ENCODE data around the gene RPGR. TPM values are rescaled to one million over a fixed set of nuclear protein-coding genes. Genes with fewer than 3 reads are reported as not detected.
A peak's percentile ranks its signal among the peaks of the same experiment; 100 is the strongest.

Gene RPGR
- 10 to 100 TPM; 14.8 to 21.1 TPM for total RNA-seq

DNA sequence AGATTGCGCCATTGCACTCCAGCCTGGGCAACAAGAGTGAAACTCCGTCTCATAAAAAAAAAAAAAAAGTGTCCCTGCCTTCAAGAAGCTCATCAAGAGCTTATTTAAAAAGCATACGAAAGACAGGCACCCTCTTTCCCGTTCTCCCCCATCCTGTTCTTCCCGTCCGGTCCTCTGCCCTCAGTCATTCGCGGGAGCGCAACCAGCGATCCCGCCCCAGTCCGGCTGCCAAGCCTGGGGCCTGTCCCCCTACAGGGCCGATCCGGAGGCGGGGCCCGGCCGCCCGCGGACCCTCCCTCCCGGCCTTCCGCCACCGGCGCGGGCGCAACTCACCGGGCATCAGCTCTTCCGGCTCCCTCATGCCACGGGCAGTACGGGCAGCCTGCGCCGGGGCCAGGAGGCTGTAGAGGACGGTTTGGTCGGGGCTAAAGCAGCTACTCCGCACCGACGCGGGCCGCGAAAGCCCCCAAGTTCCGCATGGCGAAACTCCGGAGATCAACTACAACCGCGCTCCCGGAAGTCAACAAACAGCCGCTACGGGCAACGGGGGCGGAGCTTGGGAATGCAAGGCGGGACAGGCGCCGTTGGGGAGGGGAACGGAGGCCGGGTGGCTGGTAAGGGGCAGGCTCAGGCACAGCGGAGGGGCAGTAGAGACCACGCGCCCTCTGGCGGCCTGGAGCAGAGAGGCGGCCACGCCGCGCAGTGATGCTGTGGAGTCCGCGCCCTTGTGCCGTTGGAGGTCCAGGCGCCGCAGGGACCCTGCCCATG is at the start of gene RPGR:
Gene RPGR, minus strand, starts transcription at position 503 of the 768 bp plus-strand sequence. Its CDS starts 142 bp downstream, at position 361.
- DNase-seq (peak; percentile 94 to 95 (median 95)), ATAC-seq (peak; percentile 99)
- WGBS, 2 donors, result 1% methylated on average over 33 of the region's 67 CpGs; no CpG with 5 or more reads in 1 of the 2 donors
- H3K36me3 ChIP-seq (replicated peaks in 1 of 2; ENCODE audit: insufficient read depth in 1 of 2, low read depth in 2 of 2), result no peaks in the 10 kb centered on the region
- no peaks in the 10 kb centered on the region for H3K9me3 ChIP-seq
- H3K27me3 ChIP-seq, result no peaks in the 10 kb centered on the region
- peaks cover 10% of the 10 kb centered on the region for H3K4me1 ChIP-seq
- H3K27ac ChIP-seq, result peak within 1 kb of the TSS; percentile 74 to 94 (median 87)
- TF ChIP-seq POLR2A (IDR thresholded peaks at IDR 0.05), result peak; percentile 44 to 86 (median 78)
- TF ChIP-seq, protein P1, sequence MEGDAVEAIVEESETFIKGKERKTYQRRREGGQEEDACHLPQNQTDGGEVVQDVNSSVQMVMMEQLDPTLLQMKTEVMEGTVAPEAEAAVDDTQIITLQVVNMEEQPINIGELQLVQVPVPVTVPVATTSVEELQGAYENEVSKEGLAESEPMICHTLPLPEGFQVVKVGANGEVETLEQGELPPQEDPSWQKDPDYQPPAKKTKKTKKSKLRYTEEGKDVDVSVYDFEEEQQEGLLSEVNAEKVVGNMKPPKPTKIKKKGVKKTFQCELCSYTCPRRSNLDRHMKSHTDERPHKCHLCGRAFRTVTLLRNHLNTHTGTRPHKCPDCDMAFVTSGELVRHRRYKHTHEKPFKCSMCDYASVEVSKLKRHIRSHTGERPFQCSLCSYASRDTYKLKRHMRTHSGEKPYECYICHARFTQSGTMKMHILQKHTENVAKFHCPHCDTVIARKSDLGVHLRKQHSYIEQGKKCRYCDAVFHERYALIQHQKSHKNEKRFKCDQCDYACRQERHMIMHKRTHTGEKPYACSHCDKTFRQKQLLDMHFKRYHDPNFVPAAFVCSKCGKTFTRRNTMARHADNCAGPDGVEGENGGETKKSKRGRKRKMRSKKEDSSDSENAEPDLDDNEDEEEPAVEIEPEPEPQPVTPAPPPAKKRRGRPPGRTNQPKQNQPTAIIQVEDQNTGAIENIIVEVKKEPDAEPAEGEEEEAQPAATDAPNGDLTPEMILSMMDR (IDR thresholded peaks at IDR 0.05), result peak; percentile 61 to 92 (median 82)
- intact Hi-C loops (cut with DNase I), result loop anchor here (10.0 kb wide), 1 partner anchor 62 kb away; no protein-coding TSS in a partner anchor
- H3K4me3 ChIP-seq, result peak within 1 kb of the TSS; percentile 32 to 58

DNA sequence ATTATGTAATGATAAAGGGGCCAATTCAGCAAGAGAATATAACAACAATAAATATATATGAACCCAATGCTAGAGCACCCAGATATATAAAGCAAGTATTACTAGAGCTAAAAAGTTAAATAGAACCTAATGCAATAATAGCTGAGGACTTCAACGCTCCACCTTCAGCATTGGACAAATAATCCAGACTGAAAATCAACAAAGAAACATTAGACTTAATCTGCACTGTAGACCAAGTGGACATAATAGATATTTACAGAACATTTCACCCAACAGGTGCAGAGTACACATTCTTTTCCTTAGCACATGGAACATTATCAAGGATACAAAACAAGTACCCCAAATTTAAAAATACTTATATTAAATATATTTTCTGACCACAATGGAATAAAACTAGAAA is 49.4 kb upstream of the RPGR start:
- TF ChIP-seq, protein P1 (IDR thresholded peaks at IDR 0.05), result no peak
- no peak for TF ChIP-seq POLR2A (IDR thresholded peaks at IDR 0.05)
- no peak for DNase-seq
- no peak for ATAC-seq
- Histone ChIP-seq H3K9me3 (no peaks in the 10 kb centered on the region), H3K27ac (no peak overlapping the region), H3K27me3 (no peaks in the 10 kb centered on the region), H3K4me3 (no peak overlapping the region), H3K36me3 (replicated peaks in 1 of 2; ENCODE audit: insufficient read depth in 1 of 2, low read depth in 2 of 2) (no peaks in the 10 kb centered on the region), H3K4me1 (no peaks in the 10 kb centered on the region)
- WGBS, 2 donors, result 29 to 47% methylated on average over 1 of the region's 1 CpG
- intact Hi-C loops (cut with DNase I), result no loop called here

DNA sequence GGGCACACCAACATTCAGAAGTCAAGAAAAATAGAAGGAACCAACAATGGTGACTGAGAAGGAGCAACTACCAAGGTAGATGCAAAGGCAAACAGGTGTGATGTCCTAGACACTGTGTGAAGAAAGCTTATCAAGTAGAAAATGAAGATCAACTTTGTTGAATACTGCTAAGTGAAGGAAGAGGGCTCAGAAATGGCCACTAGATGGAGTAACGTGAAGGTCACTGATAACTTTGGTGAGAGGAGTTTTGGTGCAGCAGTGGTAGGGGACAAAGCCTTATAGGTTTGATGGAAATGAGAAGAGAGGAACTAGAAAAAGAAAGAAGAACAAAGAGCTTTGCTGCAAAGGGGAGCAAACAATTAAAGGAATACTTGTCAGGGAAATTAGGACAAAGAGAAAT is 48.6 kb upstream of the RPGR start:
- DNase-seq, result peak in 1 of 4 donors; percentile 6
- no peaks in the 10 kb centered on the region for H3K36me3 ChIP-seq (replicated peaks in 1 of 2; ENCODE audit: insufficient read depth in 1 of 2, low read depth in 2 of 2)
- H3K27ac ChIP-seq, result no peak overlapping the region
- ATAC-seq, result no peak
- intact Hi-C loops (cut with DNase I), result no loop called here
- H3K27me3 ChIP-seq, result no peaks in the 10 kb centered on the region
- WGBS, 2 donors, result 23 to 38% methylated on average over 1 of the region's 1 CpG
- no peaks in the 10 kb centered on the region for H3K9me3 ChIP-seq
- no peak overlapping the region for H3K4me3 ChIP-seq
- H3K4me1 ChIP-seq, result peaks cover 3% of the 10 kb centered on the region
- no peak for TF ChIP-seq POLR2A (IDR thresholded peaks at IDR 0.05)
- TF ChIP-seq, protein P1 (IDR thresholded peaks at IDR 0.05), result peak in 4 of 7 experiments; percentile 31 to 37 (median 36)

DNA sequence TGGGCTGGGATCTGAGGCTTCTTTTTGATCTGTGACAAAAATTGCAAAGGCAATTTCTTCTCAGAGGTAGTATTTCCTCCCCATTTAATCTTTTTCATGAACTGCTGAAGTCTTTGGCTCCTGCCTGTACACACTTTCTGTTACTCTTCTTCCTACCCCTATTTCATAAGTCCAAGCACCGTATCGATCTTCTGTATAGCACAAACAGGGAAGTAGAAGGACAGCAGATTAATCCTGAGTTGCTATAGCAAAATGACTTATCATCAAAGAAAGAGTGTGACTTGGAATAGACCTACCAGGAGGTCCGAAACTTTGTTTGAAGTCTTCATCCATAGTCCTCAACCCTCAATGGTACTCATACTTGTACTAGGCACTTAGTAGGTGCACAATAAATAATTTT is 47.1 kb upstream of the RPGR start:
- H3K4me3 ChIP-seq, result no peak overlapping the region
- no peak for DNase-seq
- H3K4me1 ChIP-seq, result peaks cover 3% of the 10 kb centered on the region
- H3K27ac ChIP-seq, result no peak overlapping the region
- TF ChIP-seq, protein P1 (IDR thresholded peaks at IDR 0.05), result no peak
- no peak for TF ChIP-seq POLR2A (IDR thresholded peaks at IDR 0.05)
- no peaks in the 10 kb centered on the region for H3K9me3 ChIP-seq
- WGBS, 2 donors, result 78 to 100% methylated on average over 3 of the region's 3 CpGs
- H3K36me3 ChIP-seq (replicated peaks in 1 of 2; ENCODE audit: insufficient read depth in 1 of 2, low read depth in 2 of 2), result no peaks in the 10 kb centered on the region
- H3K27me3 ChIP-seq, result no peaks in the 10 kb centered on the region
- intact Hi-C loops (cut with DNase I), result no loop called here
- no peak for ATAC-seq

Data from body of pancreas (tissue), 4 donors.